ENCODE results near the gene ZNF579. TPM values are rescaled to one million over a fixed set of nuclear protein-coding genes. Genes with fewer than 3 reads are reported as not detected.

ZNF579 gene
- total and polyA plus RNA-seq, 2 donors (not counting 3 experiments of a cell fraction or from before 2014, with no cell fraction given) = 11.6 to 15.7 TPM

- H4K20me1 ChIP-seq (replicated peaks; ENCODE audit: control insufficient read depth, extremely low read depth, insufficient read depth, low read length) = no peaks in the 10 kb centered on the region
- H3K4me1 ChIP-seq (ENCODE audit: control insufficient read depth, extremely low read depth, insufficient read depth, low read length) = peaks cover 33% of the 10 kb centered on the region
- peak overlapping the region; percentile 15 for H3K4me2 ChIP-seq (ENCODE audit: insufficient read depth, low read length)
- BruUV-seq (replicated peaks) = no TSS peak
- H3K9ac ChIP-seq (replicated peaks; ENCODE audit: extremely low read depth, insufficient read depth, low read length) = peak overlapping the region; percentile 45
- FAIRE-seq (peak; percentile 98), DNase-seq (ENCODE audit: low read depth, low spot score) (peak; percentile 96)
- no peak overlapping the region for H3K4me3 ChIP-seq (replicated peaks in 1 of 3; ENCODE audit: insufficient read depth in 1 of 3, low read depth in 1 of 3, low read length in 3 of 3)
- ChIA-PET CTCF (interaction anchor here (0.6 to 1.8 kb wide), 7 partner anchors 21 to 86 kb away, joined by 3 to 7 read pairs (median 4); partner anchors contain the start of gene ZNF865), POLR2A (interaction anchor here (0.7 kb wide), 1 partner anchor 33 kb away, joined by 5 read pairs; no protein-coding TSS in a partner anchor)
- H3K79me2 ChIP-seq (ENCODE audit: control insufficient read depth, insufficient read depth, low read length) = no peaks in the 10 kb centered on the region
- H3K27ac ChIP-seq (ENCODE audit: insufficient read depth, low read depth, low read length) = peak overlapping the region; percentile 71
- H3K27me3 ChIP-seq (ENCODE audit: control insufficient read depth in 2 of 2, insufficient read depth in 2 of 2, low read length in 2 of 2) = no peaks in the 10 kb centered on the region
- TF ChIP-seq POLR2AphosphoS5 (IDR thresholded peaks at IDR 0.05; ENCODE audit: insufficient read depth, low read depth, low read length) = peak; percentile 63
- no peak for TF ChIP-seq POLR2A (IDR thresholded peaks at IDR 0.05; ENCODE audit: low read depth, low read length)
- peak; percentile 10 for TF ChIP-seq GATA2 (IDR thresholded peaks at IDR 0.05; ENCODE audit: insufficient read depth, insufficient read length, low read depth, low read length)
- peak; percentile 46 for TF ChIP-seq JUN (IDR thresholded peaks at IDR 0.05; ENCODE audit: borderline replicate concordance, insufficient read depth, insufficient read length, low read depth)
- TF ChIP-seq FOS (IDR thresholded peaks at IDR 0.05; ENCODE audit: borderline replicate concordance, insufficient read depth, low read length) = peak; percentile 78
- peak overlapping the region; percentile 39 for H2AFZ ChIP-seq (ENCODE audit: low read depth, low read length)
- H3K9me1 ChIP-seq (replicated peaks; ENCODE audit: control insufficient read depth, extremely low read depth, insufficient read depth, low read length) = no peaks in the 10 kb centered on the region
- intact Hi-C loops (cut with micrococcal nuclease) (loop anchor here (1.0 kb wide), 2 partner anchors 52 to 58 kb away; partner anchors contain the start of genes FIZ1 and ZNF865), dilution Hi-C loops (cut with MboI; ENCODE audit: extremely low pct_ligation_motif_present, low sequenced_read_pairs) (no loop called here)
- no peaks in the 10 kb centered on the region for H3K36me3 ChIP-seq (ENCODE audit: control insufficient read depth in 2 of 2, extremely low read depth in 1 of 2, insufficient read depth in 2 of 2, low read length in 2 of 2)
- H3K9me3 ChIP-seq (replicated peaks; ENCODE audit: control insufficient read depth, insufficient read depth, low read length) = no peaks in the 10 kb centered on the region
Observed at GRCh38 chr19:55546822-55547614, 33.6 kb downstream of the ZNF579 start.

- no TSS peak for BruUV-seq (replicated peaks)
- H4K20me1 ChIP-seq (replicated peaks; ENCODE audit: control insufficient read depth, extremely low read depth, insufficient read depth, low read length) = no peaks in the 10 kb centered on the region
- TF ChIP-seq MAX (IDR thresholded peaks at IDR 0.05; ENCODE audit: insufficient read depth, insufficient read length) (no peak), GATA2 (IDR thresholded peaks at IDR 0.05; ENCODE audit: insufficient read depth, insufficient read length, low read depth, low read length) (no peak), JUN (IDR thresholded peaks at IDR 0.05; ENCODE audit: borderline replicate concordance, insufficient read depth, insufficient read length, low read depth) (no peak), POLR2AphosphoS5 (IDR thresholded peaks at IDR 0.05; ENCODE audit: insufficient read depth, low read depth, low read length) (no peak)
- no peaks in the 10 kb centered on the region for H3K79me2 ChIP-seq (ENCODE audit: control insufficient read depth, insufficient read depth, low read length)
- H3K27me3 ChIP-seq (ENCODE audit: control insufficient read depth in 2 of 2, insufficient read depth in 2 of 2, low read length in 2 of 2) = no peaks in the 10 kb centered on the region
- intact Hi-C loops (cut with micrococcal nuclease) = no loop called here
- H3K27ac ChIP-seq (ENCODE audit: insufficient read depth, low read depth, low read length) = no peak overlapping the region
- no peak overlapping the region for H3K4me3 ChIP-seq (replicated peaks in 1 of 3; ENCODE audit: insufficient read depth in 1 of 3, low read depth in 1 of 3, low read length in 3 of 3)
- H3K9ac ChIP-seq (replicated peaks; ENCODE audit: extremely low read depth, insufficient read depth, low read length) = no peak overlapping the region
- dilution Hi-C loops (cut with MboI; ENCODE audit: extremely low pct_ligation_motif_present, low sequenced_read_pairs) = no loop called here
- ChIA-PET CTCF (interaction anchor here (1.7 kb wide), 1 partner anchor 87 kb away, joined by 6 read pairs; no protein-coding TSS in a partner anchor), POLR2A (interaction anchor here (0.7 kb wide), 1 partner anchor 34 kb away, joined by 5 read pairs; no protein-coding TSS in a partner anchor)
- peaks cover 33% of the 10 kb centered on the region for H3K4me1 ChIP-seq (ENCODE audit: control insufficient read depth, extremely low read depth, insufficient read depth, low read length)
- H2AFZ ChIP-seq (ENCODE audit: low read depth, low read length) = no peak overlapping the region
- no peak for DNase-seq (ENCODE audit: low read depth, low spot score)
- H3K36me3 ChIP-seq (ENCODE audit: control insufficient read depth in 2 of 2, extremely low read depth in 1 of 2, insufficient read depth in 2 of 2, low read length in 2 of 2) = no peaks in the 10 kb centered on the region
- H3K9me3 ChIP-seq (replicated peaks; ENCODE audit: control insufficient read depth, insufficient read depth, low read length) = no peaks in the 10 kb centered on the region
- no peak for FAIRE-seq
- no peaks in the 10 kb centered on the region for H3K9me1 ChIP-seq (replicated peaks; ENCODE audit: control insufficient read depth, extremely low read depth, insufficient read depth, low read length)
- no peak overlapping the region for H3K4me2 ChIP-seq (ENCODE audit: insufficient read depth, low read length)
Observed at GRCh38 chr19:55546011-55546410, 34.6 kb downstream of the ZNF579 start.
